Neutrophil (primary cell): Measurements from ENCODE around the gene TK2.

Experiments
- H3K27ac ChIP-seq: fragments of 200-600 bp; sonication (generic); 2 replicates; pipeline ENCODE4 v1.5.1; 2016; ENCODE audit warnings: mild to moderate bottlenecking, moderate library complexity
- H3K27me3 ChIP-seq: fragments of 200-600 bp; sonication (generic); 2 replicates; pipeline ENCODE4 v1.6.0; 2016; ENCODE audit warnings: mild to moderate bottlenecking
- H3K36me3 ChIP-seq: fragments of 200-600 bp; sonication (generic); 2 replicates; pipeline ENCODE4 v1.5.1; 2017
- H3K4me1 ChIP-seq, 2 experiments: fragments of 200-600 bp in 1 of 2; sonication (generic) in 1 of 2; 1 replicate in 1 of 2; 2 replicates in 1 of 2; pipeline versions ENCODE4 v1.5.1 to v1.6.1; 2013 to 2016; ENCODE audit warnings: low read depth in 1 of 2, low read length in 1 of 2, mild to moderate bottlenecking in 1 of 2, moderate library complexity in 1 of 2; ENCODE audit not compliant: control insufficient read depth in 1 of 2, insufficient read depth in 1 of 2
- H3K4me3 ChIP-seq, 2 experiments: fragments of 200-600 bp in 1 of 2; sonication (generic) in 1 of 2; 1 replicate in 1 of 2; 2 replicates in 1 of 2; pipeline ENCODE4 v1.5.1; 2013 to 2016; ENCODE audit warnings: low read depth in 1 of 2, low read length in 1 of 2, mild to moderate bottlenecking in 1 of 2, moderate library complexity in 1 of 2
- H3K9me3 ChIP-seq: fragments of 200-600 bp; sonication (generic); 2 replicates; pipeline ENCODE4 v1.5.1; 2016
- CTCF ChIP-seq: fragments of 200-600 bp; sonication (generic); IDR thresholded peaks from 2 replicates; pipeline ENCODE4 v1.5.1; 2016; ENCODE audit warnings: antibody characterized with exemption

Gene TK2

GRCh38 chr16:66563574-66564334 lies 13.8 kb upstream of the TK2 start:
- Histone ChIP-seq H3K4me1 (peaks cover 29 to 48% of the 10 kb centered on the region in 2 experiments), H3K27me3 (no peaks in the 10 kb centered on the region), H3K4me3 (no peak overlapping the region), H3K27ac (peak overlapping the region; percentile 60), H3K9me3 (no peaks in the 10 kb centered on the region), H3K36me3 (peaks cover 99% of the 10 kb centered on the region)
- TF ChIP-seq CTCF: no peak

GRCh38 chr16:66562986-66563385 lies 13.1 kb upstream of the TK2 start:
- Histone ChIP-seq H3K4me3 (no peak overlapping the region), H3K4me1 (peaks cover 36 to 56% of the 10 kb centered on the region in 2 experiments), H3K9me3 (no peaks in the 10 kb centered on the region), H3K27me3 (no peaks in the 10 kb centered on the region), H3K27ac (peak overlapping the region; percentile 60), H3K36me3 (peaks cover 100% of the 10 kb centered on the region)
- no peak for TF ChIP-seq CTCF

GRCh38 chr16:66562409-66562808 lies 12.5 kb upstream of the TK2 start:
- peaks cover 42 to 62% of the 10 kb centered on the region in 2 experiments for H3K4me1 ChIP-seq
- peaks cover 100% of the 10 kb centered on the region for H3K36me3 ChIP-seq
- peak overlapping the region; percentile 60 for H3K27ac ChIP-seq
- no peaks in the 10 kb centered on the region for H3K9me3 ChIP-seq
- H3K27me3 ChIP-seq: no peaks in the 10 kb centered on the region
- H3K4me3 ChIP-seq: no peak overlapping the region
- TF ChIP-seq CTCF: no peak

- H3K9me3 ChIP-seq: no peaks in the 10 kb centered on the region
- peaks cover 100% of the 10 kb centered on the region for H3K36me3 ChIP-seq
- no peak overlapping the region for H3K4me3 ChIP-seq
- H3K4me1 ChIP-seq: peaks cover 51 to 70% of the 10 kb centered on the region in 2 experiments
- peak overlapping the region; percentile 60 for H3K27ac ChIP-seq
- TF ChIP-seq CTCF: no peak
- no peaks in the 10 kb centered on the region for H3K27me3 ChIP-seq
Measured at GRCh38 chr16:66561381-66562080, 11.6 kb upstream of the TK2 start.

GRCh38 chr16:66560107-66560506 lies 10.2 kb upstream of the TK2 start:
- Histone ChIP-seq H3K4me3 (no peak overlapping the region), H3K36me3 (peaks cover 98% of the 10 kb centered on the region), H3K27me3 (no peaks in the 10 kb centered on the region), H3K4me1 (peaks cover 65 to 85% of the 10 kb centered on the region in 2 experiments), H3K9me3 (no peaks in the 10 kb centered on the region), H3K27ac (peak overlapping the region; percentile 60)
- no peak for TF ChIP-seq CTCF
